ENCODE measurements around the gene XRCC5. TPM values are rescaled to one million over a fixed set of nuclear protein-coding genes. Genes with fewer than 3 reads are reported as not detected.

XRCC5 gene
- total RNA-seq, 1 donor from 2014 or later, result 360 TPM

DNA sequence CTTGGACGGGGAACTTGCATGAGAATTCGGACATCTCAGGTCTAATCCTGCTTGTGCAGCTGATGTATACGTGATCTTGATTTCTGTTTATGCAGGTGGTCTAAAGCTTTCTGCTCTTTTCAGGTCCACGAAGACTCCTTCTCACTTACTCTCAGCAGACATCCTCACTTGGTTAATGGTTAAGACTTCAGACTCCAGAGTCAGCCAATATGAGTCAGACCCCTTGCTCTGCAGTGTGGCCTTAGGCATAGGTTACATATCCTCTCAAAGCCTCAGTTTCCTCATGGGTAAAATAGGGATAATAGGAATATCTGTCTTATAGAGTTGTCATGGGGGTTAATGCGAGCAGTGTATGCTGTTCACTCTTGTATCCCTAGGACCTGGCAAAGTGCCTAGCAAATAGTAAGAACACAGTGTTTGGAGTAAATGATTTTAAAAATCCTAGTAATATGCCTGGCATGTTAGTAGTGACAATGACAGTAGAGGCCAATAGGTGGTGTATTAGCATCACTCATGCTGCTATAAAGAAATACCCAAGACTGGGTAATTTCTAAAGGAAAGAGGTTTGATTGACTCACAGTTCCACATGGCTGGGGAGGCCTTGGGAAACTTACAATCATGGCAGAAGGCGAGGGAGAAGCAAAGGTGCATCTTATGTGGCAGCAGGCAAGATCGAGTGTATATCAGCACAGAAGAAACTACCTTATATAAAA lies 42.3 kb downstream of the XRCC5 start:
- peak; percentile 52 for DNase-seq (ENCODE audit: low read depth)
- TF ChIP-seq, protein P1, sequence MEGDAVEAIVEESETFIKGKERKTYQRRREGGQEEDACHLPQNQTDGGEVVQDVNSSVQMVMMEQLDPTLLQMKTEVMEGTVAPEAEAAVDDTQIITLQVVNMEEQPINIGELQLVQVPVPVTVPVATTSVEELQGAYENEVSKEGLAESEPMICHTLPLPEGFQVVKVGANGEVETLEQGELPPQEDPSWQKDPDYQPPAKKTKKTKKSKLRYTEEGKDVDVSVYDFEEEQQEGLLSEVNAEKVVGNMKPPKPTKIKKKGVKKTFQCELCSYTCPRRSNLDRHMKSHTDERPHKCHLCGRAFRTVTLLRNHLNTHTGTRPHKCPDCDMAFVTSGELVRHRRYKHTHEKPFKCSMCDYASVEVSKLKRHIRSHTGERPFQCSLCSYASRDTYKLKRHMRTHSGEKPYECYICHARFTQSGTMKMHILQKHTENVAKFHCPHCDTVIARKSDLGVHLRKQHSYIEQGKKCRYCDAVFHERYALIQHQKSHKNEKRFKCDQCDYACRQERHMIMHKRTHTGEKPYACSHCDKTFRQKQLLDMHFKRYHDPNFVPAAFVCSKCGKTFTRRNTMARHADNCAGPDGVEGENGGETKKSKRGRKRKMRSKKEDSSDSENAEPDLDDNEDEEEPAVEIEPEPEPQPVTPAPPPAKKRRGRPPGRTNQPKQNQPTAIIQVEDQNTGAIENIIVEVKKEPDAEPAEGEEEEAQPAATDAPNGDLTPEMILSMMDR (conservative IDR thresholded peaks at IDR 0.05; ENCODE audit: low read depth, low read length), result peak; percentile 37

DNA sequence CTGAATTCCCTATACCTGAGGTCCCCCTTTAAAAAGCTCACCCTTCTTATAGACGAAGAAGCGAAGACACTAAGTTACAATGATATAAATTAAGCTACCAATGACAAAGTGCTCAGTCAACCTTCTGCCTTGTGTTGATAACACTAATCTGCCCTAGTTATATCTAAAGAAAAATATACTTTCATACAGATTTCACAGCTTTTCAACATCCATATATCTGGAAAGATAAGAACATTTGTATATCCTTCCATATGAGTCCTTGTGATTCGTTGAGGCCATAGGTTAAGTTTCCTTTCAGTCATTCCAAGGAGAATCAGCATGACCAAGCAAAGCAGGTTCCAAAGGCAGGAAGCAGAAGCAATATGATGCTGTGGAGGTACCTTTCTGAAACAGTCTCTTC lies 46.8 kb downstream of the XRCC5 start:
- TF ChIP-seq, protein P1 (conservative IDR thresholded peaks at IDR 0.05; ENCODE audit: low read depth, low read length), result no peak
- no peak overlapping the region for H3K4me3 ChIP-seq (ENCODE audit: low read depth, low read length)
- no peak for DNase-seq (ENCODE audit: low read depth)

More for the DNA sequence above, 42.3 kb downstream of the XRCC5 start:
- no peak overlapping the region for H3K4me3 ChIP-seq (ENCODE audit: low read depth, low read length)

- TF ChIP-seq, protein P1 (conservative IDR thresholded peaks at IDR 0.05; ENCODE audit: low read depth, low read length), result no peak
- no peak for DNase-seq (ENCODE audit: low read depth)
- no peak overlapping the region for H3K4me3 ChIP-seq (ENCODE audit: low read depth, low read length)
Observed at GRCh38 chr2:216156822-216157221, 47.7 kb downstream of the XRCC5 start.

DNA sequence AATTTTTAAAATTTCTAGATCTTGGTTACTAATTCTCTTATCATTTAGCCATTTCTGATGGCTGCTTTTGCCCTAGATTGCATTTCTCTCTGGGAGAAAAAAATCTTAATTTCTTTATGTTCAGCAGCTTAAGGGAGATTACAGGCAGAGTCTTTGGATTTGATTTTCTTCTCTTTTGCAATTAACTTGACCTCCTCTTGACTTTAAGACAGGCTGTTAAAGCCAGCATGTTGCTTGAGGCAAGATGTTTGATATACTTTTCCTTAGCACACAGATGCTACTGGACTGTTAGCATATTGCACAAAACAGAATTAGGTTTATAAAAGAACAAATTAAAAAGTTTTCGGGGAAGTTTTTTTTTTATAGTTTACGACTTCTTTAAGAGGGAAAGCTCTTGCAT lies 50.0 kb downstream of the XRCC5 start:
- no peak for DNase-seq (ENCODE audit: low read depth)
- TF ChIP-seq, protein P1 (conservative IDR thresholded peaks at IDR 0.05; ENCODE audit: low read depth, low read length), result no peak

DNA sequence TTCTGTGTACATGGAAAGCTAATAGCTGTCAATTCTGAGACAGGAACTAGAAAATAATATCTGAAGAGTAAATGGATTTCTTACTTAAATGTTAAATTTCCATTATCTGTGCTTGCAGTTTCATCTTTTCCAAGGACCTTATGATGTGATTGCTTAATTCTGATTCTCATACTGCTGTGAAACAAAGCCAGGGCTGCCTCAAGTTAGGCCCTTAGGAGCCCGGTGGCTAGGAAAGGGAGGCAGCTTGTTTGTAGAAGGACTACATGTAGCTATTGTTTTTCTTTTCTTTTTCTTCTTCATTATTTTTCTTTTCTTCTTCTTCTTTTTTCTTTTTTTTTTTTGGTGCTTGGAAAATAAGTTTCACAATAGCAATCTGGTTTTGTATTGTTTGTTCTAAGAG lies 50.5 kb downstream of the XRCC5 start:
- DNase-seq (ENCODE audit: low read depth), result no peak

More for the DNA sequence above, 50.0 kb downstream of the XRCC5 start:
- no peak overlapping the region for H3K4me3 ChIP-seq (ENCODE audit: low read depth, low read length)

GRCh38 chr2:216160786-216161185 lies 51.6 kb downstream of the XRCC5 start:
- no peak for DNase-seq (ENCODE audit: low read depth)
- TF ChIP-seq, protein P1 (conservative IDR thresholded peaks at IDR 0.05; ENCODE audit: low read depth, low read length), result no peak
- no peak overlapping the region for H3K4me3 ChIP-seq (ENCODE audit: low read depth, low read length)

More for the DNA sequence above, 50.5 kb downstream of the XRCC5 start:
- no peak overlapping the region for H3K4me3 ChIP-seq (ENCODE audit: low read depth, low read length)
- TF ChIP-seq, protein P1 (conservative IDR thresholded peaks at IDR 0.05; ENCODE audit: low read depth, low read length), result no peak

DNA sequence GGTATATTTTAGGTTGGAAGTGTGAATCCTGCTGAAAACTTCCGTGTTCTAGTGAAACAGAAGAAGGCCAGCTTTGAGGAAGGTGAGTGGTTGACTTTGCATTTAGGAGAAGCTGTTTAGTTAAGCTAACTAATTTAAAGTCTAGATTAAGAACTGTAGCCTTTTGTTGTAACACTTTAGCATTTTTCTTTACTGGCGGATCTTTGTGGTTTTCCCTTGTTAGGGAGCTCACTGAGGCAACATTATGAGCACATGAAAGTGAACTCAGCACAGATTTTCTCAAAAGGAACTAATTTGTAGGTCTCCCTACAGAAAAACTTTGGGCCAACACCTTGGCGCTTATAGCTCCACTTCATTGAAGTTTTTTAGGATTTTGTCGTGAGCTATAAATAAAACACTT lies 52.8 kb downstream of the XRCC5 start:
- TF ChIP-seq, protein P1 (conservative IDR thresholded peaks at IDR 0.05; ENCODE audit: low read depth, low read length), result no peak
- DNase-seq (ENCODE audit: low read depth), result no peak
- H3K4me3 ChIP-seq (ENCODE audit: low read depth, low read length), result no peak overlapping the region
